ENCODE measurements around the gene CDCA7.

- TF ChIP-seq, protein P1, sequence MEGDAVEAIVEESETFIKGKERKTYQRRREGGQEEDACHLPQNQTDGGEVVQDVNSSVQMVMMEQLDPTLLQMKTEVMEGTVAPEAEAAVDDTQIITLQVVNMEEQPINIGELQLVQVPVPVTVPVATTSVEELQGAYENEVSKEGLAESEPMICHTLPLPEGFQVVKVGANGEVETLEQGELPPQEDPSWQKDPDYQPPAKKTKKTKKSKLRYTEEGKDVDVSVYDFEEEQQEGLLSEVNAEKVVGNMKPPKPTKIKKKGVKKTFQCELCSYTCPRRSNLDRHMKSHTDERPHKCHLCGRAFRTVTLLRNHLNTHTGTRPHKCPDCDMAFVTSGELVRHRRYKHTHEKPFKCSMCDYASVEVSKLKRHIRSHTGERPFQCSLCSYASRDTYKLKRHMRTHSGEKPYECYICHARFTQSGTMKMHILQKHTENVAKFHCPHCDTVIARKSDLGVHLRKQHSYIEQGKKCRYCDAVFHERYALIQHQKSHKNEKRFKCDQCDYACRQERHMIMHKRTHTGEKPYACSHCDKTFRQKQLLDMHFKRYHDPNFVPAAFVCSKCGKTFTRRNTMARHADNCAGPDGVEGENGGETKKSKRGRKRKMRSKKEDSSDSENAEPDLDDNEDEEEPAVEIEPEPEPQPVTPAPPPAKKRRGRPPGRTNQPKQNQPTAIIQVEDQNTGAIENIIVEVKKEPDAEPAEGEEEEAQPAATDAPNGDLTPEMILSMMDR (IDR thresholded peaks at IDR 0.05): no peak
- TF ChIP-seq EP300 (IDR thresholded peaks at IDR 0.05) (no peak), POLR2A (IDR thresholded peaks at IDR 0.05) (no peak)
These were observed 27.3 kb upstream of the CDCA7 start for GRCh38 chr2:173327421-173327820.
